H1 (cell line): ENCODE measurements around the gene LRBA.

Experiments used
- CTCF ChIP-seq, 3 experiments: IDR thresholded peaks; 1 replicate in 2 of 3; 2 replicates in 1 of 3; pipeline versions ENCODE4 v1.5.1 to v1.6.1; 2011; ENCODE audit warnings: low read length in 3 of 3, mild to moderate bottlenecking in 3 of 3, inconsistent platforms in 2 of 3, low read depth in 1 of 3, moderate library complexity in 1 of 3; ENCODE audit not compliant: insufficient read depth in 1 of 3; ENCODE audit errors: control extremely low read depth in 1 of 3
- EZH2 ChIP-seq: fragments of 200-600 bp; sonication (generic); IDR thresholded peaks from 2 replicates; pipeline ENCODE4 v1.7.1; 2012; ENCODE audit warnings: low read depth, mild to moderate bottlenecking, moderate library complexity, low read length, inconsistent platforms; ENCODE audit not compliant: severe bottlenecking
- JUND ChIP-seq: IDR thresholded peaks from 2 replicates; pipeline ENCODE4 v1.6.1; 2011; ENCODE audit warnings: mild to moderate bottlenecking, improper control_type of control experiment, low read length

- TF ChIP-seq EZH2 (no peak), CTCF (IDR thresholded peaks at IDR 0.05; ENCODE audit: control extremely low read depth in 1 of 3, insufficient read depth in 1 of 3, low read depth in 1 of 3, low read length in 3 of 3) (no peak), JUND (no peak)
Observed at GRCh38 chr4:150591904-150592303, 423.2 kb downstream of the LRBA start.
